Osteoblast (primary cell): Measurements from ENCODE around the gene CIART. TPM values are rescaled to one million over a fixed set of nuclear protein-coding genes. Genes with fewer than 3 reads are reported as not detected.
"Not testable (repeated sequence)": the region's sequence is repeated elsewhere in the genome, so short reads cannot be mapped to it uniquely, and the experiment has no call there.

Experiments used
- DNase-seq: peaks from one replicate; pipeline ENCODE4 v3.0.0; 2011; ENCODE audit warnings: low spot score, mixed read lengths; ENCODE audit not compliant: insufficient read length; ENCODE audit errors: missing footprints
- H2AFZ ChIP-seq: 2 replicates; pipeline ENCODE4 v1.6.0; 2011; ENCODE audit warnings: mild to moderate bottlenecking, low read length
- H3K27ac ChIP-seq: 2 replicates; pipeline ENCODE4 v1.5.1; 2011; ENCODE audit warnings: mild to moderate bottlenecking, low read depth, low read length, moderate library complexity
- H3K27me3 ChIP-seq: 2 replicates; pipeline ENCODE4 v1.6.0; 2012; ENCODE audit warnings: mild to moderate bottlenecking, control low read depth, inconsistent platforms, low read length, moderate library complexity; ENCODE audit not compliant: insufficient read depth
- H3K36me3 ChIP-seq: 2 replicates; pipeline ENCODE4 v1.5.1; 2011; ENCODE audit warnings: mild to moderate bottlenecking, low read length, control low read depth, moderate library complexity; ENCODE audit not compliant: insufficient read depth
- H3K4me1 ChIP-seq: 2 replicates; pipeline ENCODE4 v1.5.1; 2011; ENCODE audit warnings: mild to moderate bottlenecking, low read length, control low read depth, moderate library complexity; ENCODE audit not compliant: insufficient read depth
- H3K4me2 ChIP-seq: 2 replicates; pipeline ENCODE4 v1.6.0; 2011; ENCODE audit warnings: mild to moderate bottlenecking, low read length; ENCODE audit not compliant: insufficient read depth
- H3K4me3 ChIP-seq: fragments of 200-600 bp; sonication (generic); 3 replicates; pipeline ENCODE4 v1.5.1; 2012; ENCODE audit warnings: mild to moderate bottlenecking, low read length, inconsistent platforms; ENCODE audit not compliant: insufficient read depth
- H3K79me2 ChIP-seq: 2 replicates; pipeline ENCODE4 v1.6.0; 2012; ENCODE audit warnings: mild to moderate bottlenecking, low read length, control low read depth, inconsistent platforms; ENCODE audit not compliant: insufficient read depth
- H3K9me3 ChIP-seq: 2 replicates; pipeline ENCODE4 v1.5.1; 2011; ENCODE audit warnings: low read depth, low read length, control low read depth
- H4K20me1 ChIP-seq: 2 replicates; pipeline ENCODE4 v1.6.0; 2012; ENCODE audit warnings: mild to moderate bottlenecking, low read length, control low read depth; ENCODE audit not compliant: insufficient read depth
- CTCF ChIP-seq: IDR thresholded peaks from 2 replicates; pipeline ENCODE4 v1.5.1; 2011; ENCODE audit warnings: mild to moderate bottlenecking, low read depth, low read length, moderate library complexity; ENCODE audit errors: extremely low read depth
- total RNA-seq: library from RNA; depleted of rRNA; stranded (reverse); fragments of >200 nt; gene quantifications from 2 replicates; pipeline ENCODE4 v1.2.3, GENCODE V29; 2012

CIART gene
- total RNA-seq, 1 donor: 16.3 TPM

GRCh38 chr1:150236614-150237100 lies 45.7 kb upstream of the CIART start:
- no peaks in the 10 kb centered on the region for H4K20me1 ChIP-seq
- no peaks in the 10 kb centered on the region for H3K36me3 ChIP-seq
- peak overlapping the region; percentile 96 for H2AFZ ChIP-seq
- peak overlapping the region; percentile 60 for H3K27ac ChIP-seq
- H3K9me3 ChIP-seq: no peaks in the 10 kb centered on the region
- peak; percentile 85 for DNase-seq
- H3K4me3 ChIP-seq: peak overlapping the region; percentile 72
- TF ChIP-seq CTCF: no peak
- H3K4me1 ChIP-seq: peaks cover 16% of the 10 kb centered on the region
- peaks cover 34% of the 10 kb centered on the region for H3K79me2 ChIP-seq
- H3K4me2 ChIP-seq: peak overlapping the region; percentile 99
- H3K27me3 ChIP-seq: no peaks in the 10 kb centered on the region

GRCh38 chr1:150237176-150237575 lies 45.2 kb upstream of the CIART start:
- H3K36me3 ChIP-seq, H2AFZ ChIP-seq, H4K20me1 ChIP-seq, H3K9me3 ChIP-seq, H3K4me3 ChIP-seq, H3K27me3 ChIP-seq, DNase-seq: not testable (repeated sequence)
- peak overlapping the region; percentile 60 for H3K27ac ChIP-seq
- peak overlapping the region; percentile 99 for H3K4me2 ChIP-seq
- H3K79me2 ChIP-seq: peaks cover 31% of the 10 kb centered on the region
- H3K4me1 ChIP-seq: peaks cover 16% of the 10 kb centered on the region

GRCh38 chr1:150237746-150238145 lies 44.6 kb upstream of the CIART start:
- no peak for TF ChIP-seq CTCF
- peaks cover 26% of the 10 kb centered on the region for H3K79me2 ChIP-seq
- H3K27ac ChIP-seq: no peak overlapping the region
- no peaks in the 10 kb centered on the region for H3K36me3 ChIP-seq
- no peaks in the 10 kb centered on the region for H4K20me1 ChIP-seq
- H3K4me1 ChIP-seq: peaks cover 16% of the 10 kb centered on the region
- no peak overlapping the region for H2AFZ ChIP-seq
- H3K9me3 ChIP-seq: no peaks in the 10 kb centered on the region
- H3K4me3 ChIP-seq: no peak overlapping the region
- no peaks in the 10 kb centered on the region for H3K27me3 ChIP-seq
- no peak for DNase-seq
- no peak overlapping the region for H3K4me2 ChIP-seq

- no peaks in the 10 kb centered on the region for H3K4me1 ChIP-seq
- H3K79me2 ChIP-seq: no peaks in the 10 kb centered on the region
- no peaks in the 10 kb centered on the region for H3K36me3 ChIP-seq
- H3K27me3 ChIP-seq: no peaks in the 10 kb centered on the region
- H3K4me2 ChIP-seq: no peak overlapping the region
- H3K9me3 ChIP-seq: no peaks in the 10 kb centered on the region
- no peak for DNase-seq
- H4K20me1 ChIP-seq: no peaks in the 10 kb centered on the region
- no peak overlapping the region for H3K27ac ChIP-seq
- H3K4me3 ChIP-seq: no peak overlapping the region
- TF ChIP-seq CTCF: no peak
- H2AFZ ChIP-seq: no peak overlapping the region
Measured at GRCh38 chr1:150243003-150243402, 39.4 kb upstream of the CIART start.
